MCF 10A (cell line): Measurements from ENCODE around the gene PLOD1. TPM values are rescaled to one million over a fixed set of nuclear protein-coding genes. Genes with fewer than 3 reads are reported as not detected.

Experiments
- BruUV-seq: library from RNA; stranded (reverse); fragments of 400-500 nt; replicated peaks from 2 replicates; lab custom pipeline; 2021; lab: Mats Ljungman, UMichigan
- CTCF ChIA-PET: fragments of 300-600 bp; sonication (Branson Sonifier 250); formaldehyde crosslinking; extraction: SDS; loops from one replicate; lab custom pipeline; 2021; ENCODE audit warnings: antibody characterized with exemption, inconsistent platforms; lab: Yijun Ruan, JAX
- POLR2A ChIA-PET: fragments of 300-600, 350-650 bp; sonication (Branson Sonifier 250); formaldehyde crosslinking; extraction: SDS; loops from one replicate; lab custom pipeline; 2020; ENCODE audit warnings: antibody characterized with exemption, inconsistent platforms; lab: Yijun Ruan, JAX
- DNase-seq: peaks from one replicate; pipeline ENCODE4 v3.0.0-alpha.2; 2018; ENCODE audit not compliant: unreplicated experiment
- H3K27ac Mint-ChIP-seq: one replicate; pipeline ENCODE4 v1.8.0; 2022; ENCODE audit warnings: mild to moderate bottlenecking, low read depth, mixed read lengths; ENCODE audit not compliant: unreplicated experiment
- H3K27me3 Mint-ChIP-seq: one replicate; pipeline ENCODE4 v1.8.0; 2022; ENCODE audit warnings: mixed read lengths; ENCODE audit not compliant: insufficient read depth, unreplicated experiment
- H3K36me3 Mint-ChIP-seq: one replicate; pipeline ENCODE4 v1.8.0; 2022; ENCODE audit warnings: mild to moderate bottlenecking, moderate library complexity, mixed read lengths; ENCODE audit not compliant: insufficient read depth, unreplicated experiment
- H3K4me1 Mint-ChIP-seq: one replicate; pipeline ENCODE4 v1.8.0; 2022; ENCODE audit warnings: mixed read lengths; ENCODE audit not compliant: insufficient read depth, unreplicated experiment
- H3K4me3 Mint-ChIP-seq: one replicate; pipeline ENCODE4 v1.8.0; 2022; ENCODE audit warnings: mild to moderate bottlenecking, moderate library complexity, mixed read lengths; ENCODE audit not compliant: unreplicated experiment
- H3K9me3 Mint-ChIP-seq: one replicate; pipeline ENCODE4 v1.8.0; 2022; ENCODE audit warnings: mixed read lengths; ENCODE audit not compliant: unreplicated experiment
- intact Hi-C: fragments of 100-400 bp; cut with micrococcal nuclease; formaldehyde crosslinking; loops from 2 replicates; pipeline ENCODE4 v1.14.1; 2022
- total RNA-seq: library from RNA; stranded (reverse); gene quantifications from 2 replicates; pipeline ENCODE4 v1.2.3, GENCODE V29; 2022
- TF ChIP-seq, protein P1 (sequence below): fragments of 200-600 bp; IDR thresholded peaks from one replicate; pipeline ENCODE4 v1.8.0; 2022; ENCODE audit warnings: antibody characterized with exemption, mild to moderate bottlenecking; ENCODE audit not compliant: unreplicated experiment

The PLOD1 gene
- total RNA-seq, 1 experiment from 2014 or later: 48.2 TPM

DNA sequence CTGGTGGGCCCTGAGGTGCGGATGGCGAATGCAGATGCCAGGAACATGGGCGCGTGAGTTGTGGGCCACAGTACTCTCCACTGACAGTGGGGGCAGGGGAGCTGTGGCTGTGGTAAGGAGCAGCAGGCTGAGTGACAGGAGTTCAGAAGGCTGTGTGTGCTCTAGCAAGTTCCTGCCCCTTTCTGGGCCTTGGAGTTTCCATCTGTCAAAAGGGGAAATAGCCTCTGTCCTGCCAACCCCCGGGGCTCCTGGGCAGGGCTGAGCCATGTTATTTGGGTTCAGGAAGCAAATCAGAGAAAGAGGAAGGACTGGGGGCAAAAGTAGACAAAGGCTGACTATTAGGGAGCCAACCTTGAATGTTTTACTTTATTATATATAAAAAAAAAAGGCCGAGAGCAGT lies 26.2 kb downstream of the PLOD1 start:
- H3K4me1 Mint-ChIP-seq: no peaks in the 10 kb centered on the region
- H3K27me3 Mint-ChIP-seq: no peaks in the 10 kb centered on the region
- H3K4me3 Mint-ChIP-seq: no peak overlapping the region
- DNase-seq: no peak
- TF ChIP-seq, protein P1, sequence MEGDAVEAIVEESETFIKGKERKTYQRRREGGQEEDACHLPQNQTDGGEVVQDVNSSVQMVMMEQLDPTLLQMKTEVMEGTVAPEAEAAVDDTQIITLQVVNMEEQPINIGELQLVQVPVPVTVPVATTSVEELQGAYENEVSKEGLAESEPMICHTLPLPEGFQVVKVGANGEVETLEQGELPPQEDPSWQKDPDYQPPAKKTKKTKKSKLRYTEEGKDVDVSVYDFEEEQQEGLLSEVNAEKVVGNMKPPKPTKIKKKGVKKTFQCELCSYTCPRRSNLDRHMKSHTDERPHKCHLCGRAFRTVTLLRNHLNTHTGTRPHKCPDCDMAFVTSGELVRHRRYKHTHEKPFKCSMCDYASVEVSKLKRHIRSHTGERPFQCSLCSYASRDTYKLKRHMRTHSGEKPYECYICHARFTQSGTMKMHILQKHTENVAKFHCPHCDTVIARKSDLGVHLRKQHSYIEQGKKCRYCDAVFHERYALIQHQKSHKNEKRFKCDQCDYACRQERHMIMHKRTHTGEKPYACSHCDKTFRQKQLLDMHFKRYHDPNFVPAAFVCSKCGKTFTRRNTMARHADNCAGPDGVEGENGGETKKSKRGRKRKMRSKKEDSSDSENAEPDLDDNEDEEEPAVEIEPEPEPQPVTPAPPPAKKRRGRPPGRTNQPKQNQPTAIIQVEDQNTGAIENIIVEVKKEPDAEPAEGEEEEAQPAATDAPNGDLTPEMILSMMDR: no peak
- BruUV-seq: no TSS peak
- POLR2A ChIA-PET: interaction anchor here (2.4 kb wide), 1 partner anchor 53 kb away, joined by 9 read pairs; no protein-coding TSS in a partner anchor
- no peak overlapping the region for H3K27ac Mint-ChIP-seq
- CTCF ChIA-PET: no interaction called here
- peaks cover 24% of the 10 kb centered on the region for H3K36me3 Mint-ChIP-seq
- intact Hi-C loops: no loop called here
- no peaks in the 10 kb centered on the region for H3K9me3 Mint-ChIP-seq

DNA sequence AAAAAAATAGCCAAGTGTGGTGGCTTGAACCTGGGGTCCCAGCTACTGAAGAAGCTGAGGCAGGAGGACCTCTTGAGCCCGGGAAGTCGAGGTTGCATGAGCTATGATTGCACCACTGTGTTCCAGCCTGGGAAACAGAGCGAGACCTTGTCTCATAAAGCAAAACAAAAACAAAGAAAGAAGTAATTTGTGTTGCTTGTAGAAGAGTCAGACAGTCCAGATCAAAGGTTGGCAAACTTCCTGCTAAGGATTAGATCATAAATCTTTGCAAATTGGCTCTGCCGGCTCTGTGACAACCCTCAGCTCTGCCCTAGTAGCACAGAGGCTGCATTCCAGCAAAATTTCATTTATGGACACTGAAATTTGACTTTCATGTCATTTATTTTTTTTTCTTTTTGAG lies 26.7 kb downstream of the PLOD1 start:
- no peaks in the 10 kb centered on the region for H3K27me3 Mint-ChIP-seq

DNA sequence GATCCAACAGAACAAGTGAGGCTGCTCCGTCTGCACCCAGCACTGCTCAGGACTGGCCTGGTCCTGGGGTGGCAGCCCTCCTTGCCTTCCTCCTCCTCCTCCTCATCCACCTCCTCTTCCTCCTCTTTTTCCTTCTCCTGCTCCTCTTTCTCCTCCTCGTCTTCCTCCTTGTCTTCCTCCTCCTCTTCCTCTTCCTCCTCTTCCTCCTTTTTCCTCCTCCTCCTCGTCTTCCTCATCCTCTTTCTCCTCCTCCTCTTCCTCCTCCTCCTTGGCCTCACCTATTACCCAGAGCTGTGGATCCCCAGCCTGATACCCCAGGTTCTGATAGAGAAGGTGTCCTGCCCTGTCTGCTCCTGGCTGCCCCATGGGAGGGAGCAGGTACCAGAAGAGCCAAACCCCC lies 29.1 kb downstream of the PLOD1 start:
- POLR2A ChIA-PET: interaction anchor here (0.7 to 1.4 kb wide), 2 partner anchors 16 to 18 kb away, joined by 3 to 4 read pairs; no protein-coding TSS in a partner anchor

More for the DNA sequence above, 26.7 kb downstream of the PLOD1 start:
- peak; percentile 26 for DNase-seq
- no peak overlapping the region for H3K27ac Mint-ChIP-seq
- ChIA-PET CTCF (interaction anchor here (0.7 kb wide), 1 partner anchor 26 kb away, joined by 4 read pairs; no protein-coding TSS in a partner anchor), POLR2A (interaction anchor here (2.4 kb wide), 1 partner anchor 54 kb away, joined by 9 read pairs; no protein-coding TSS in a partner anchor)
- intact Hi-C loops: no loop called here
- no peaks in the 10 kb centered on the region for H3K4me1 Mint-ChIP-seq
- H3K4me3 Mint-ChIP-seq: no peak overlapping the region
- H3K9me3 Mint-ChIP-seq: no peaks in the 10 kb centered on the region
- peaks cover 23% of the 10 kb centered on the region for H3K36me3 Mint-ChIP-seq
- TF ChIP-seq, protein P1: no peak
- BruUV-seq: no TSS peak

DNA sequence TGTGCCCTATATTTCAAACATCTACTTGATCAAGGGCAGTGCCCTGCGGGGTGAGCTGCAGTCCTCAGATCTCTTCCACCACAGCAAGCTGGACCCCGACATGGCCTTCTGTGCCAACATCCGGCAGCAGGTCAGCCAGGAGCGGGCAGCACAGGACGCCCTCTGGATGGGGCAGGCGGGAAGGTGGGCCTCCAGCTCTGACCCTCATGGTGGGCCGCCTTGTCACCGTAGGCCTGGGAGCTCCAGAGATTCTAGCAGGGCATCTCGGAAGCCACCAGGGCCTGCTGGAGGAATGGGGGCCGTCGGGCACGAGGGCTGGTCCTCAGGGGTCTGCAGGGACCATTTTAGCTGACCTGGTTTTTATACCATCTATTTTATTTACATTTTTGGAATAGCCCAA lies 30.1 kb downstream of the PLOD1 start:
- BruUV-seq: no TSS peak
- TF ChIP-seq, protein P1: no peak
- intact Hi-C loops: no loop called here
- H3K9me3 Mint-ChIP-seq: no peaks in the 10 kb centered on the region
- peaks cover 32% of the 10 kb centered on the region for H3K36me3 Mint-ChIP-seq
- no peaks in the 10 kb centered on the region for H3K4me1 Mint-ChIP-seq
- ChIA-PET CTCF (no interaction called here), POLR2A (no interaction called here)
- H3K27me3 Mint-ChIP-seq: no peaks in the 10 kb centered on the region
- no peak for DNase-seq
- H3K4me3 Mint-ChIP-seq: no peak overlapping the region
- no peak overlapping the region for H3K27ac Mint-ChIP-seq

More for the DNA sequence above, 29.1 kb downstream of the PLOD1 start:
- Mint-ChIP-seq H3K27ac (no peak overlapping the region), H3K4me1 (no peaks in the 10 kb centered on the region), H3K9me3 (no peaks in the 10 kb centered on the region), H3K36me3 (peaks cover 36% of the 10 kb centered on the region), H3K4me3 (no peak overlapping the region), H3K27me3 (no peaks in the 10 kb centered on the region)
- no TSS peak for BruUV-seq
- intact Hi-C loops: no loop called here
- TF ChIP-seq, protein P1: no peak
- no peak for DNase-seq
- CTCF ChIA-PET: interaction anchor here (0.7 kb wide), 1 partner anchor 214 kb away, joined by 3 read pairs; no protein-coding TSS in a partner anchor
